NCI-H146 (cell line): ENCODE measurements around the gene ZFAND3.
A peak's percentile ranks its signal among the peaks of the same experiment; 100 is the strongest.
"Not testable (repeated sequence)": the region's sequence is repeated elsewhere in the genome, so short reads cannot be mapped to it uniquely, and the experiment has no call there.

ENCODE experiments used
- DNase-seq: peaks from one replicate; lab custom pipeline; 2025; lab: John Stamatoyannopoulos, UW

The ZFAND3 gene

DNA sequence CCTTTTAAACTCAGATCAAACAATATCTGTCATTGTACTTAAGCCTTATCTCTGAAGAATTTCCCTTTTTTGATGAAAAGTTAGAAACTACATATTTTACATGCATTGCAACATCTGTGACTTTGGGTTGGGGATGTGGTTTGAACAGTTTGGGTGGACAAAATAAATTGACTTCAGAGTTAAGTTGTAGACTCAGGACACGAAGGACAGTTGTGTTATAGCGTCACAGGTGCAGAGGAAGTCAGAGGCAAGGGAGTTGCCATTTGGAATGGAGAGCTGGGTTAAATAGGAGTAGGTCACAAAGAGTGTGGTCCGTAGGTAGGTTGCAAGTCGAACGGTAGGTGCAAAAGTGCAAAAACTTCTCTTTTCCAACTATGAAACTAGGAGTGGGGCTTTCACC, 46.0 kb downstream of the ZFAND3 start:
- DNase-seq: no peak

DNA sequence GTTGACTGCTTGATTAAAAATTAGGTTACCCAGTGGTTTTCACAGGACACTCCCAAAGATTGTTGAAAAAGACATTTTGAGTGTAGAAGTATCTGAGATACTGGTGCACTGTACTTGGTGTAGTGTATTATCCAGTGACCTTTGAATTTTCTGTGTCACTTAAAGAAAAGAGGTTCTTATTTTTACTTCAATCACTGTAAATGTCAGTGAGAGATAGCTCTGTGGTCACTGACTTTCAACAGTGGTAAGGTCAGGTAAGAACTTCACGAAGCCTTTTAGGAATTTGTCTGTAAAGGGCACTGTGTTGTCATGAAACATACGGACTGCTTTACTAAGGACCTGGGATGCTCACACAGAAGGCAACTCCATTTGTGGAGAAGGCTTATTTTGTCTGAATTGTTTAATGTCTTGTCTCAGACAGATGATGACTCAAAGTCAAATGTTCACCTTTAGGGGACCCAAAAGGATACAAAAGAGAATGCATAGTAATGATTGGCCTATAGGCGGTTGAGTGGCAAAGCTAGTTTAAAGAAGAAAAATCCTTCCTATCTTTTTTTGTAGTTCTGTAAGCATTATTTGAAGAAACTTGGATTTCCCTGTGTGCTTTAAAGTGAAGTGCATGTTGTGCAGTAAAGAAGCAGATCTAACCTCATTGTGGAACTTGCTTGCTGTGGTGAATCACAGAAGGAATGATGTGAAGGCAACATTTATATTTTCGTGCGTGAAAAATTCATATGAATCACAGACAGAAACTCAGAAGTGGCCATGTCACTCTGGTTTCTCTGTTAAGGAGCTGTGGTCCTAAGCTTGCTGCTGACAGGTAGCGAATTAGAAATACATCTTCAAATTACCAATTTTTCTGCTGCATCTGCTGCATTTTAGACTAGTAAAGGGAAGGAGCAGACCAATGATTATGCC, 47.3 kb downstream of the ZFAND3 start:
- no peak for DNase-seq

- DNase-seq: no peak
Observed at GRCh38 chr6:37867756-37868446, 48.4 kb downstream of the ZFAND3 start.

GRCh38 chr6:37868447-37868825, 48.9 kb downstream of the ZFAND3 start:
- no peak for DNase-seq

DNA sequence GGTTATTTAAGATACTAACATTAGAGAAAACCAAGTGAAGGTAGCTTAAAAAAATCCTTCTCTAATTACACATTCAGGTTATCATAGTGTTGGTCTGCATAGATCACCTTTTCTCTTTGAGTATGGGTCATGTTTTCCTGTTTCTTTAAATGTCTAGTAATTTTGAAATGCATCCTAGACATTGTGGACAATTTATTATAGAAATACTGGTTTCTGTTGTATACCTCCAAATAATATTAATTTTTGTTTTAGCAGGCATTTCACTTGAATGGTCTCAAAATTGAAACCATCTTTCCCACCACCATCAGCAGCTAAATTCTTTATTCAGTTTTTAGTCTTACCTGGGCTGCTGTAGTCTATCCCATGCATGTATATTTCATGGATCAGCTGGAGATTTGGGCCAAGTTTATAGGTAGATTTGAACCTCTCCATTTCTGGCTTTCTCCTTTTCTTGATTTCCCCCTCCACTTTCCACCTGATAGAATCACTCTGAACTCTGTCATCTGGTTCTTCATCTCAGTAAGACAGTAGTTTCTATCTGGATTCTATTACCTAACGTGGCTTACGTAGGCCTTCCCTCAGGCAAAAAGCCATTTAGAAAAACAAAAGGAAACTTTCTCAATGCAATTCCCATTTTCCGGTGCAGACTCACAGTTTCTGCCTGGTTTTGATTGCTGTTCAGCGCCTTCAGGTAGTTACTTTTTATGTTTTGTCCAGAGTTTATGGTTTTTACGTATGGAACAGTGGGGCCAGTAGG, 52.3 kb downstream of the ZFAND3 start:
- peak; percentile 47 for DNase-seq

DNA sequence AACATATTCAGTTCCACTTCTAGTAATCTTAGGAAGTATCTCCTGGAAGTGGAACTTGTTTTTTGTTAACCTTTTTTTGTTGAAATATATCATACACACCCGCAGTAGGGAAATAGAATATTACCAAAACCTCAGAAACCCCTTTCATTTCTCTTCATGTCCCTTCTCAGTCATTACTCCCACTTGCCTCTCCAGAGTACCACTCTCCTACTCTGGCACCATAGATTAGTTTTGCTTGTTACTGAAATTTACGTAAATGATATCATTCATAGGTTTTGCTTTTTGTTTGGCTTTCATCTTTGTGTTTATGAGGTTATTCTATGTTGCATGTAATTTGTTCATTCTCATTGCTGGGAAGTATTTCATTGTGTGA, 52.8 kb downstream of the ZFAND3 start:
- DNase-seq: no peak

- DNase-seq: no peak
Observed at GRCh38 chr6:37874726-37875125, 55.2 kb downstream of the ZFAND3 start.

GRCh38 chr6:37875561-37876309, 56.2 kb downstream of the ZFAND3 start:
- no peak for DNase-seq

DNA sequence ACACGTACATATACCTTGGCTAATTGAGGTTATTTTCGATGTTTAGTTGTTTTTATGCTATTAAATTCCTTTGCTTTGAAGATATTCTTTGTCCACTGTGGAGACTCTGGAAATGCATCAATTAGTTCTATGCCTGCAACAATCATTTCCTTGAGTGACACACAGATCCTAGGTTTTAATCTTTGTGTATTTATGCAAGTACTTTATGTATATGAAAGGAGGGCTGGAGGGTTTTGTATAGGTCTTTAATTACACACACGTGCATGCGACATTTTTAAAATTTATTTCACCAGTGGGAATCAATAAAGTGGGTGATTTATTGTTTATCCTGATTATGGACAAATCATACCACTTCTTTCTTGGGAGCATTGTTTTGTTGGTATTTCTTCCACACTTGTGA, 57.3 kb downstream of the ZFAND3 start:
- DNase-seq: no peak

DNA sequence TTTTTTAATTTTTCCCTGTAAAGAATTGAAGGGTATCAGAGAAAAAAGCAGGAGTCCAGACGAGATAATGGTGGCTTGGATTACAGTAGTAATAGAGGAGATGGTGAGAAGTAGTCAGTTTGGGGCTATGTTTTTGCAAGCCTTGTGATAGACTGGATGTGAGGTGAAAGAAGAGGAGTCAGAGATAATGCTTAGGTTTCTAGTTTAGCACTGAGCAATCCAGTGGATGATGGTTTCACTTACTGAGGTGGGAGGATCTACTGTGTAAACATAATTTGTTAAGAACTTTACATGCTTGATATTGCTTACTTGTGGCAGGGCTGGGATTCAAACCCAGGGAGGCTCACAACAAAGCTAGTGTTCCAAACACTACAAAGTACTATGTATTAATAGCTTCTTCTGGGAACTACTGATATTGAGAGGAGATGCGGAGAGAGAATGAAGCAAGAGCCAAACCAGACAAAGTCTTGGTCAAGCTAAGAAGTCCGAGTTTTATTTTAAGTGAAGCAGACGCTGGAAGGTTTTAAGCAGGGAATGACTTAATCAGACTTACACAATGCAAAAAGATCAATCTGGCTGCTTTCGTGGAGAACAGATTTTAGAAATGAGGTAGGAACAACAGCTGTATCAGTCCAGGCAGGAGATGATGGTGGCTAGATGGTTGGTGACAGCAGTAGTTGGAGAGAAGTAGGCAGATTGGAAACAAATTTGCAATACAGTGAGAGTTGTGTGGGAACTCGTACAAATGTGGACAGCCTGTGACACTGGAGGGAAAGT, 58.0 kb downstream of the ZFAND3 start:
- no peak for DNase-seq

DNA sequence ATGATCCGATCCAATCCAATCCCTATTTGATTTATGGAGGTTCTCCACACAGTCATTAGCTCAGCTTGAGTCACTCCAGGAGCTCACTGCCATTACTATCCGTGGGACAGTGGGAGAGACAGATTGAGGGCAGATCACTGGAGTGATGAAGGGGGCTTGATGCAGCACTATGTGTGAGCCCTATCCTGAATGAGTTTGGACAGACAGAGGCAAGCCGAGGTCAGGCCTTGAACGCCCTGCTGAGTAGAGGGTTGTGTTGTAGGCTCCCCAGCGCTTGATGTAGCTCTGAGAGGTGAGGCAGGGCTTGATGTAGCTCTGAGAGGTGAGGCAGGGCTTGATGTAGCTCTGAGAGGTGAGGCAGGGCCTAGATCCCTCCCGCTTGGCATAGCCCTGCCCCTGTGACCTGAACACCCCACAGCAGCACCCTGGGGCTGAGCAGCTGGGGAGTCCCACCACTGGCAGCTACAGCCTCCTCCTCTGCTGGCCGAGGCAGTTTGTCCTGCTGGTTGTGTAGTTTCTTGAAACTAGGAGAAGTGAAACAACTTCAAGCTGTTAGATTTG, 58.7 kb downstream of the ZFAND3 start:
- no peak for DNase-seq

DNA sequence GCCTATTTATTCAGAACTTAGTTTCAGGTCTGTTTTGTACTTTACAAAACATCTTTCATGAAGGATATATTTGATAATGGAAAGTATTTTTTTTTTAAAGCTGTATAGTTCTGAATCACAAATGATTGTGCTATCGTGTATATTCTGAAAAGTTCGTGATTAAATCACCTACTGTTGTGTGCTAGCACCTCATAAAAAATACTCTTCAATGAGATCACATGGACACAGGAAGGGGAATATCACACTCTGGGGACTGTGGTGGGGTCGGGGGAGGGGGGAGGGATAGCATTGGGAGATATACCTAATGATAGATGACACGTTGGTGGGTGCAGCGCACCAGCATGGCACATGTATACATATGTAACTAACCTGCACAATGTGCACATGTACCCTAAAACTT, 61.1 kb downstream of the ZFAND3 start:
- not testable (repeated sequence) for DNase-seq

DNA sequence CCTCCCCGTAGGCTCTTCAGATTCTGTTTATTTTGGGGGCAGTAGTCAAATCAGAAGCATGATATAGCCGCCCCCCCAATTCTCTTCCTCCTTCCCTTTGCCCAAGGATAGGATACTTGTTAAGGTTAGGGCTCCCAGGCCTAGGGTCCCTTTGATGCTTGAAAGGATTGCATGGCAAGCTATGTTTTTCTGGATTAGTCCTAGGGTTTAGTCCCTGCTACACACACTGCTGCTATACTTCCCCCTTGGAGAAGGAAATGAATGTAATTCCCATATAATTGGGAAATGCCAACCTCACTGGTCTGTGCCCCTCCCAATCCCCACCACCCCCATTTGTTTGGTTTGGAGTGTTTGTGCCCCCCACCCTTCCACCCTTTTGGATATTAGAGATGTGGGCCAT, 62.8 kb downstream of the ZFAND3 start:
- no peak for DNase-seq

- no peak for DNase-seq
Observed at GRCh38 chr6:37882724-37883413, 63.3 kb downstream of the ZFAND3 start.

- no peak for DNase-seq
Observed at GRCh38 chr6:37884548-37884947, 65.0 kb downstream of the ZFAND3 start.

DNA sequence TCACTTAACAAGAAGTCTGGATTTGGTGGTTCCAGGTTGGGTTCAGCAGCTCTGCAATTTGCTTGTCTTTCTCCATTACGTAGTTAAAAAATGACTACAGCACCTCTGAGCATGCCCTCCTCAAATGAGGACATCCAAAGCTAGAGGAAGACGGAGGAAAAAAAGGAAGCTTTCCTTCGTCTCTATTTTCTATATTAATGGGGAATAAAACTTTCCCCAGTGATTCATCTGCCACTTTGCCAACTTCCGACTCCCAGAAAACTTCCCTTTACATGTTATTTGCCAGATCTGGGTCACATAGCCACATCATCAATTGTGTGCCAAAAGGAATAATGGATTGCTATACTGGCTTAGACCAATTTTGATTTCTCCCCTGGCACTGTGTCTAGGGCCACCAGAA, 69.5 kb downstream of the ZFAND3 start:
- no peak for DNase-seq

GRCh38 chr6:37889486-37889885, 70.0 kb downstream of the ZFAND3 start:
- DNase-seq: no peak

DNA sequence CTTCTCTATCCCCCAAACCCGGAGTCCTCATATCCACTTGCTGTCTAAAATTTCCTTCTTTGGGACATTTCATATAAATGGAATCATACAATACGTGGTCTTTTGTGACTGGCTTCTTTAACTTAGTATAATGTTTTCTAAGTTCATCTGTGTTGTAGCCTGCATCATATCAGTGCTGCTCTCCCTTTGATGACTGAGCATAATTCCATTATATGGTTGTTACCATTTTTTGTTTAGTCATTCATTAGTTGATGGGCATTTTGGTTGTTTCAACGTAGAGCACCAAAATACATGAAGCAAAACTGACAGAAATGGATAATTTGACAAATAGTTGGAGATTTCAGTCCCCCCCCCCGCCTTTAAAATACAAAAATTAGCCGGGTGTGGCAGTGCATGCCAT, 71.5 kb downstream of the ZFAND3 start:
- DNase-seq: no peak

GRCh38 chr6:37893257-37893656, 73.7 kb downstream of the ZFAND3 start:
- DNase-seq: no peak

- DNase-seq: not testable (repeated sequence)
Observed at GRCh38 chr6:37893734-37894133, 74.2 kb downstream of the ZFAND3 start.
